GM12892 (cell line): ENCODE data around the gene PIP5K1C.

Experiments
- DNase-seq: peaks from one replicate; pipeline ENCODE4 v3.0.0; 2011; ENCODE audit not compliant: insufficient read length
- FAIRE-seq: peaks from 2 replicates; lab custom pipeline; 2011; peaks lifted over from hg19 to GRCh38; lab: Jason Lieb, UNC
- POLR2A ChIP-seq: IDR thresholded peaks from 2 replicates; pipeline ENCODE4 v1.6.1; 2011; ENCODE audit warnings: low read depth, low read length, control low read depth
- POLR2AphosphoS5 ChIP-seq: IDR thresholded peaks from 2 replicates; pipeline ENCODE4 v1.6.1; 2011; ENCODE audit warnings: low read depth, low read length, control low read depth
- TAF1 ChIP-seq: IDR thresholded peaks from 2 replicates; pipeline ENCODE4 v1.6.1; 2011; ENCODE audit warnings: low read depth, mild to moderate bottlenecking, control low read depth, low read length, borderline replicate concordance

The PIP5K1C gene

GRCh38 chr19:3646336-3647092 lies 53.8 kb downstream of the PIP5K1C start:
- FAIRE-seq (no peak), DNase-seq (no peak)
- TF ChIP-seq TAF1 (no peak), POLR2AphosphoS5 (no peak), POLR2A (no peak)

- TF ChIP-seq POLR2AphosphoS5 (no peak), POLR2A (no peak), TAF1 (no peak)
- FAIRE-seq = no peak
- DNase-seq = no peak
Observed at GRCh38 chr19:3645726-3646125, 54.5 kb downstream of the PIP5K1C start.

GRCh38 chr19:3645067-3645396 lies 55.2 kb downstream of the PIP5K1C start:
- FAIRE-seq = no peak
- no peak for TF ChIP-seq TAF1

GRCh38 chr19:3644351-3645066 lies 55.8 kb downstream of the PIP5K1C start:
- TF ChIP-seq TAF1 (no peak), POLR2A (no peak), POLR2AphosphoS5 (no peak)
- DNase-seq (no peak), FAIRE-seq (no peak)

More at GRCh38 chr19:3645067-3645396, 55.2 kb downstream of the PIP5K1C start:
- no peak for DNase-seq

GRCh38 chr19:3643674-3644313 lies 56.5 kb downstream of the PIP5K1C start:
- FAIRE-seq (no peak), DNase-seq (no peak)
- TF ChIP-seq TAF1 (no peak), POLR2AphosphoS5 (no peak), POLR2A (no peak)

- TF ChIP-seq TAF1 (no peak), POLR2AphosphoS5 (no peak), POLR2A (no peak)
- no peak for DNase-seq
- no peak for FAIRE-seq
Observed at GRCh38 chr19:3642987-3643673, 57.1 kb downstream of the PIP5K1C start.

GRCh38 chr19:3642296-3642695 lies 58.0 kb downstream of the PIP5K1C start:
- FAIRE-seq = no peak
- TF ChIP-seq POLR2AphosphoS5 (no peak), TAF1 (no peak), POLR2A (no peak)
- no peak for DNase-seq

GRCh38 chr19:3641515-3642269 lies 58.6 kb downstream of the PIP5K1C start:
- no peak for TF ChIP-seq POLR2A
- DNase-seq (no peak), FAIRE-seq (no peak)

- no peak for FAIRE-seq
- TF ChIP-seq POLR2AphosphoS5 (no peak), TAF1 (no peak), POLR2A (no peak)
- no peak for DNase-seq
Observed at GRCh38 chr19:3639479-3639878, 60.8 kb downstream of the PIP5K1C start.

GRCh38 chr19:3638208-3639193 lies 61.8 kb downstream of the PIP5K1C start:
- DNase-seq (no peak), FAIRE-seq (no peak)
- TF ChIP-seq POLR2A (no peak), TAF1 (no peak), POLR2AphosphoS5 (no peak)
